Fibroblast of lung (primary cell): ENCODE data around the gene KCND1. TPM values are rescaled to one million over a fixed set of nuclear protein-coding genes. Genes with fewer than 3 reads are reported as not detected.

Experiments used
- DNase-seq, 2 donors: peaks; one replicate each; pipeline versions ENCODE4 v3.0.0 to v3.0.0-alpha.2; 2010; ENCODE audit warnings: low read depth in 2 of 2
- H2AFZ ChIP-seq: 2 replicates; pipeline ENCODE4 v1.5.1; 2012; ENCODE audit warnings: low read length, control low read depth, inconsistent platforms
- H3K27ac ChIP-seq: 2 replicates; pipeline ENCODE4 v1.5.1; 2011; ENCODE audit warnings: low read length, control low read depth; ENCODE audit not compliant: insufficient read depth
- H3K27me3 ChIP-seq: 2 replicates; pipeline ENCODE4 v1.5.1; 2011; ENCODE audit warnings: mild to moderate bottlenecking, low read length; ENCODE audit not compliant: control insufficient read depth, insufficient read depth
- H3K36me3 ChIP-seq: 2 replicates; pipeline ENCODE4 v1.5.1; 2011; ENCODE audit warnings: low read length; ENCODE audit not compliant: control insufficient read depth, insufficient read depth
- H3K4me1 ChIP-seq: 2 replicates; pipeline ENCODE4 v1.5.1; 2011; ENCODE audit warnings: low read length; ENCODE audit not compliant: control insufficient read depth, insufficient read depth; ENCODE audit errors: extremely low read depth
- H3K4me2 ChIP-seq: 2 replicates; pipeline ENCODE4 v1.5.1; 2011; ENCODE audit warnings: low read length, control low read depth; ENCODE audit not compliant: insufficient read depth; ENCODE audit errors: extremely low read depth
- H3K4me3 ChIP-seq, 4 experiments: fragments of 200-600 bp in 1 of 4; sonication (generic) in 1 of 4; replicated peaks in 1 of 4; 2 replicates each; pipeline ENCODE4 v1.5.1; 2011 to 2016; ENCODE audit warnings: low read length in 4 of 4, low read depth in 3 of 4, mild to moderate bottlenecking in 3 of 4, control low read depth in 2 of 4, inconsistent platforms in 1 of 4, mixed read lengths in 1 of 4; ENCODE audit not compliant: insufficient read depth in 1 of 4; ENCODE audit errors: control extremely low read depth in 1 of 4
- H3K79me2 ChIP-seq: 2 replicates; pipeline ENCODE4 v1.5.1; 2012; ENCODE audit warnings: mild to moderate bottlenecking, low read length, inconsistent platforms; ENCODE audit not compliant: control insufficient read depth, insufficient read depth
- H3K9ac ChIP-seq: 2 replicates; pipeline ENCODE4 v1.5.1; 2011; ENCODE audit warnings: mild to moderate bottlenecking, low read length, control low read depth; ENCODE audit not compliant: insufficient read depth
- H3K9me3 ChIP-seq: 2 replicates; pipeline ENCODE4 v1.5.1; 2012; ENCODE audit warnings: low read depth, low read length; ENCODE audit not compliant: control insufficient read depth, insufficient read depth
- H4K20me1 ChIP-seq: 2 replicates; pipeline ENCODE4 v1.5.1; 2011; ENCODE audit warnings: low read length; ENCODE audit not compliant: control insufficient read depth, insufficient read depth; ENCODE audit errors: extremely low read depth
- CTCF ChIP-seq, 2 donors: IDR thresholded peaks in 1 of 2; conservative IDR thresholded peaks in 1 of 2; 1 replicate in 1 of 2; 2 replicates in 1 of 2; pipeline ENCODE4 v1.5.1; 2011 to 2012; ENCODE audit warnings: low read length in 2 of 2, control low read depth in 1 of 2, inconsistent platforms in 1 of 2, low read depth in 1 of 2, mild to moderate bottlenecking in 1 of 2
- EZH2 ChIP-seq: IDR thresholded peaks from 2 replicates; pipeline ENCODE4 v1.5.1; 2012; ENCODE audit warnings: low read length, control low read depth, mild to moderate bottlenecking; ENCODE audit errors: missing control alignments
- polyA plus RNA-seq, 2 donors: library from polyadenylated mRNA; depleted of rRNA in 1 of 2; stranded (reverse) in 1 of 2; unstranded in 1 of 2; fragments of >200 nt; gene quantifications; 2 replicates each; pipeline ENCODE4 v1.2.1, GENCODE V29; 2011 to 2012; ENCODE audit warnings: missing spikeins in 1 of 2
- total RNA-seq: library from RNA; depleted of rRNA; stranded (reverse); fragments of >200 nt; gene quantifications from 2 replicates; pipeline ENCODE4 v1.2.1, GENCODE V29; 2014

Gene KCND1
- total and polyA plus RNA-seq, 2 donors (not counting 1 experiment from before 2014, with no cell fraction given), result 0.41 to 1.3 TPM

DNA sequence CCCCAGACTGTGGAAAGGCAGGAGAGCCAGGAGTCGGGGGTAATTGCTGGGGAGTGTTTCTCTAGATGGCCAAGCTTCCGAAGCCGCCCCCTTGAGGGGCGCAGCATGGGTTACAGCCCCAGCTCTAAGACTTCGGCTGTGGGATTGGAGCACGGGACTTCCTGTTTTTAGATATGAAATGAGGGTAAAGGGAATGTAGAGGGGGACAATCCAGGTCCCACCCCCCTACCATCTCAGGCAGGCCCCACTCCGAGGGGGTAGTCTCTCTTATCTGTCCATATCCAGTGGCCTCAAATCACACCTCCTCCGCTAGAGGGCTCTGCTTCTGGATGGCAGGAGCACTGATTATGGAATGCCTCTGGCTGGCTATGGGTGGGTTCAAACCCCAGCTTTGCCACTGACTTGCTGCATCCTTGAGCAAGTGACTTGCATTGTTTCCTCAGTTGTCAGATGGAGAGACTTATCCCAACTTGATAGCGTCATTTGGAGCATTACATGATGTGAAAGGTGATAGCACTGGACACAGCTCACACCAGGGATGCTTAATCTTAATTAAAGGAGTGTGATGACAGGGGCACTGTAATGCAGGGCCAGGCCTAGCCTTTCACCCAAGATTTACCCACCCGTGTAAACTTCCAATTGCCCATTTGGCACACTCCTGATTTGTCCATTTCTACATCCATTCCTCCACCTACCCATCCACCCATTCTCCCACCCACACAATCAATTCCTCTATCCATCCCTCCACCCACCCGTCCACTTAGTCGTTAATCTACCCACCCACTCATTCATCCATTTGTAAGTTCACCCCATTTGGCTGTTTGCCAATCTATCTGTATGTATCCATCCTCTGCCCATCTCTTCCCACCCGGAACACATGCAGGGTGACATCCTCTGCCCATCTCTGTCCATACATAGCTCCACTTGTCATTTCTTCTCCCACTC is 848 bp upstream of the KCND1 start:
- H3K27ac ChIP-seq, result no peak overlapping the region
- no peak overlapping the region for H2AFZ ChIP-seq
- H3K4me1 ChIP-seq, result peaks cover 2% of the 10 kb centered on the region
- H3K79me2 ChIP-seq, result no peaks in the 10 kb centered on the region
- H3K27me3 ChIP-seq, result no peaks in the 10 kb centered on the region
- peak overlapping the region; percentile 51 for H3K4me2 ChIP-seq
- H4K20me1 ChIP-seq, result no peaks in the 10 kb centered on the region
- DNase-seq, result peak; percentile 44 to 57
- TF ChIP-seq CTCF (conservative IDR thresholded peaks at IDR 0.05 in 1 of 2, IDR thresholded peaks at IDR 0.05 in 1 of 2; ENCODE audit: low read depth in 1 of 2, low read length in 2 of 2) (peak; percentile 31 to 61), EZH2 (no peak)
- H3K4me3 ChIP-seq, result peak overlapping the region in 2 of 4 experiments; percentile 50 to 55
- H3K9ac ChIP-seq, result no peak overlapping the region
- no peaks in the 10 kb centered on the region for H3K36me3 ChIP-seq
- H3K9me3 ChIP-seq, result no peaks in the 10 kb centered on the region

DNA sequence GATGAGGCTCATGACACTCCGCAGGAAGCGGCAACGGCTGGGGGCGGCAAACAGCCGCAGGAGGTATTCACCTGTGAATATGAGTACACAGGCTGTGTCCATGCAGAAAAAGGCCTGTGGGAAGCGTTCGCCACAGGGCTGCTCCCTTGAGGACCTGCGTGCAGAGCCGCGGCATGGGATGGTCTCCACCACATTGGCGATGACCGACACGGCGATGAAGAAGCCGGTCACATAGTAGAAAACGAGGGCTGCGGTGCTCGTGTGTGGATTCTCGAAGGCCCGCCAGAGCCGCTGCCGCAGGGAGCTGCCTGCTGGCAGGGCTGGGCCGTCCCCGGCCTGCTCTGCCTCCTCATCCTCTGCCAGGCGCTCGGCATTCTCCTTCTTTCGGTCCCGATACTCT is 2.2 kb downstream of the KCND1 start:
- DNase-seq, result no peak
- TF ChIP-seq EZH2 (no peak), CTCF (conservative IDR thresholded peaks at IDR 0.05 in 1 of 2, IDR thresholded peaks at IDR 0.05 in 1 of 2; ENCODE audit: low read depth in 1 of 2, low read length in 2 of 2) (no peak)
- Histone ChIP-seq H4K20me1 (no peaks in the 10 kb centered on the region), H3K4me1 (peaks cover 2% of the 10 kb centered on the region), H3K4me2 (no peak overlapping the region), H3K36me3 (no peaks in the 10 kb centered on the region), H2AFZ (no peak overlapping the region), H3K27me3 (no peaks in the 10 kb centered on the region), H3K79me2 (no peaks in the 10 kb centered on the region), H3K9me3 (no peaks in the 10 kb centered on the region), H3K9ac (no peak overlapping the region), H3K27ac (no peak overlapping the region), H3K4me3 (no peak overlapping the region)

- peaks cover 2% of the 10 kb centered on the region for H3K4me1 ChIP-seq
Measured at GRCh38 chrX:48968377-48968776, 3.3 kb downstream of the KCND1 start.

More at GRCh38 chrX:48968377-48968776, 3.3 kb downstream of the KCND1 start:
- Histone ChIP-seq H3K4me2 (no peak overlapping the region), H3K9me3 (no peaks in the 10 kb centered on the region), H2AFZ (no peak overlapping the region), H3K9ac (no peak overlapping the region), H3K27me3 (no peaks in the 10 kb centered on the region), H3K27ac (no peak overlapping the region), H3K4me3 (no peak overlapping the region), H3K36me3 (no peaks in the 10 kb centered on the region), H3K79me2 (no peaks in the 10 kb centered on the region), H4K20me1 (no peaks in the 10 kb centered on the region)
- TF ChIP-seq EZH2 (no peak), CTCF (conservative IDR thresholded peaks at IDR 0.05 in 1 of 2, IDR thresholded peaks at IDR 0.05 in 1 of 2; ENCODE audit: low read depth in 1 of 2, low read length in 2 of 2) (no peak)
- DNase-seq, result no peak
